Kidney capillary endothelial cell (primary cell): ENCODE measurements around the gene SLC25A44.
"Not testable (repeated sequence)": the region's sequence is repeated elsewhere in the genome, so short reads cannot be mapped to it uniquely, and the experiment has no call there.

Source experiments
- DNase-seq: peaks from one replicate; pipeline ENCODE4 v3.0.0-alpha.2; 2018; ENCODE audit warnings: low spot score

The SLC25A44 gene

GRCh38 chr1:156204686-156205085 lies 10.8 kb downstream of the SLC25A44 start:
- DNase-seq = no peak

- no peak for DNase-seq
Measured at GRCh38 chr1:156211243-156211642, 17.3 kb downstream of the SLC25A44 start.

GRCh38 chr1:156212130-156212529 lies 18.2 kb downstream of the SLC25A44 start:
- DNase-seq = no peak

- peak; percentile 92 for DNase-seq
Measured at GRCh38 chr1:156212833-156213643, 19.1 kb downstream of the SLC25A44 start, which contains the start of gene PMF1. PMF1 (plus strand) TSS chr1:156213007; CDS start chr1:156213016, 9 bp downstream.

GRCh38 chr1:156213644-156213966 lies 19.7 kb downstream of the SLC25A44 start:
- DNase-seq = no peak

- DNase-seq = no peak
Measured at GRCh38 chr1:156214024-156214748, 20.3 kb downstream of the SLC25A44 start.

- DNase-seq = not testable (repeated sequence)
Measured at GRCh38 chr1:156216361-156217086, 22.6 kb downstream of the SLC25A44 start.

GRCh38 chr1:156217871-156218270 lies 24.0 kb downstream of the SLC25A44 start:
- DNase-seq = peak; percentile 43

- no peak for DNase-seq
Measured at GRCh38 chr1:156220226-156220625, 26.3 kb downstream of the SLC25A44 start.

- DNase-seq = no peak
Measured at GRCh38 chr1:156221986-156222692, 28.2 kb downstream of the SLC25A44 start.

GRCh38 chr1:156225677-156226014 lies 31.7 kb downstream of the SLC25A44 start:
- no peak for DNase-seq

- no peak for DNase-seq
Measured at GRCh38 chr1:156226116-156226538, 32.2 kb downstream of the SLC25A44 start.

GRCh38 chr1:156226782-156227181 lies 32.9 kb downstream of the SLC25A44 start:
- DNase-seq = no peak

GRCh38 chr1:156228501-156228900 lies 34.6 kb downstream of the SLC25A44 start:
- no peak for DNase-seq

- DNase-seq = no peak
Measured at GRCh38 chr1:156229809-156230472, 36.0 kb downstream of the SLC25A44 start.

GRCh38 chr1:156230473-156230837 lies 36.6 kb downstream of the SLC25A44 start:
- DNase-seq = no peak

- no peak for DNase-seq
Measured at GRCh38 chr1:156232201-156232894, 38.4 kb downstream of the SLC25A44 start.

GRCh38 chr1:156233426-156234127 lies 39.7 kb downstream of the SLC25A44 start:
- peak; percentile 56 for DNase-seq

GRCh38 chr1:156236164-156236563 lies 42.3 kb downstream of the SLC25A44 start:
- DNase-seq = no peak

GRCh38 chr1:156238248-156238647 lies 44.3 kb downstream of the SLC25A44 start:
- no peak for DNase-seq
